ENCODE results near the gene HS3ST5.

HS3ST5 gene

GRCh38 chr6:114342826-114343781 lies at the start of gene HS3ST5:
Gene HS3ST5, minus strand, starts transcription at chr6:114343023. Its CDS starts 280,178 bp downstream, at chr6:114062845.
- no peak for DNase-seq

- no peak for DNase-seq
These were observed 47.4 kb upstream of the HS3ST5 start for GRCh38 chr6:114390176-114390575.

GRCh38 chr6:114389111-114389510 lies 46.3 kb upstream of the HS3ST5 start:
- no peak for DNase-seq

- DNase-seq = no peak
These were observed 39.6 kb upstream of the HS3ST5 start for GRCh38 chr6:114382406-114382805.

GRCh38 chr6:114377881-114378280 lies 35.1 kb upstream of the HS3ST5 start:
- DNase-seq = no peak

GRCh38 chr6:114376611-114377175 lies 33.9 kb upstream of the HS3ST5 start:
- DNase-seq = no peak

GRCh38 chr6:114375541-114376192 lies 32.8 kb upstream of the HS3ST5 start:
- no peak for DNase-seq

GRCh38 chr6:114367315-114367961 lies 24.6 kb upstream of the HS3ST5 start:
- DNase-seq = no peak

- DNase-seq = no peak
These were observed 24.1 kb upstream of the HS3ST5 start for GRCh38 chr6:114366899-114367298.

GRCh38 chr6:114364301-114364700 lies 21.5 kb upstream of the HS3ST5 start:
- DNase-seq = no peak

- DNase-seq = no peak
These were observed 20.1 kb upstream of the HS3ST5 start for GRCh38 chr6:114362957-114363356.

- no peak for DNase-seq
These were observed 19.6 kb upstream of the HS3ST5 start for GRCh38 chr6:114362396-114362795.

GRCh38 chr6:114361036-114361435 lies 18.2 kb upstream of the HS3ST5 start:
- no peak for DNase-seq

- DNase-seq = no peak
These were observed 12.5 kb upstream of the HS3ST5 start for GRCh38 chr6:114355300-114355699.

GRCh38 chr6:114354482-114354881 lies 11.7 kb upstream of the HS3ST5 start:
- no peak for DNase-seq

GRCh38 chr6:114346451-114346850 lies 3.6 kb upstream of the HS3ST5 start:
- no peak for DNase-seq

- DNase-seq = no peak
These were observed 2.1 kb upstream of the HS3ST5 start for GRCh38 chr6:114344971-114345275.

GRCh38 chr6:114344246-114344970 lies 1.6 kb upstream of the HS3ST5 start:
- no peak for DNase-seq

GRCh38 chr6:114343782-114344144 lies 940 bp upstream of the HS3ST5 start:
- no peak for DNase-seq

GRCh38 chr6:114342086-114342825 lies 567 bp downstream of the HS3ST5 start:
- no peak for DNase-seq

GRCh38 chr6:114339706-114340105 lies 3.1 kb downstream of the HS3ST5 start:
- no peak for DNase-seq

- DNase-seq = no peak
These were observed 8.6 kb downstream of the HS3ST5 start for GRCh38 chr6:114334237-114334636.

Data from NCI-H2227 treated with DMSO at 0.1 percent for 48 hours (cell line).